AG08395 (cell line): Measurements from ENCODE around the gene CCNJL.

ENCODE experiments used
- DNase-seq: peaks from one replicate; pipeline ENCODE4 v3.0.0; 2012; ENCODE audit warnings: mixed read lengths, low spot score

The CCNJL gene

GRCh38 chr5:160330212-160330611, 17.8 kb upstream of the CCNJL start:
- DNase-seq: no peak

- DNase-seq: no peak
Observed at GRCh38 chr5:160327818-160328217, 15.5 kb upstream of the CCNJL start.

- DNase-seq: no peak
Observed at GRCh38 chr5:160326981-160327380, 14.6 kb upstream of the CCNJL start.

GRCh38 chr5:160325716-160326115, 13.4 kb upstream of the CCNJL start:
- no peak for DNase-seq

GRCh38 chr5:160324886-160325285, 12.5 kb upstream of the CCNJL start:
- no peak for DNase-seq

GRCh38 chr5:160318409-160318808, 6.0 kb upstream of the CCNJL start:
- no peak for DNase-seq

- no peak for DNase-seq
Observed at GRCh38 chr5:160317434-160317833, 5.1 kb upstream of the CCNJL start.

- DNase-seq: no peak
Observed at GRCh38 chr5:160315968-160316367, 3.6 kb upstream of the CCNJL start.

GRCh38 chr5:160312960-160313727, 780 bp upstream of the CCNJL start:
- no peak for DNase-seq

- DNase-seq: no peak
Observed at GRCh38 chr5:160311491-160312133, 752 bp downstream of the CCNJL start.

GRCh38 chr5:160310552-160311295, 1.6 kb downstream of the CCNJL start:
- DNase-seq: no peak

GRCh38 chr5:160310140-160310539, 2.2 kb downstream of the CCNJL start:
- no peak for DNase-seq

GRCh38 chr5:160306696-160307095, 5.7 kb downstream of the CCNJL start:
- DNase-seq: no peak

- no peak for DNase-seq
Observed at GRCh38 chr5:160305319-160305718, 7.0 kb downstream of the CCNJL start.

- no peak for DNase-seq
Observed at GRCh38 chr5:160303690-160304089, 8.7 kb downstream of the CCNJL start.

- no peak for DNase-seq
Observed at GRCh38 chr5:160298189-160298588, 14.2 kb downstream of the CCNJL start.

- no peak for DNase-seq
Observed at GRCh38 chr5:160297776-160298175, 14.6 kb downstream of the CCNJL start.

- DNase-seq: no peak
Observed at GRCh38 chr5:160297004-160297403, 15.4 kb downstream of the CCNJL start.

- no peak for DNase-seq
Observed at GRCh38 chr5:160296496-160296895, 15.9 kb downstream of the CCNJL start.

GRCh38 chr5:160293901-160294561, 18.3 kb downstream of the CCNJL start:
- no peak for DNase-seq

- no peak for DNase-seq
Observed at GRCh38 chr5:160293386-160293785, 19.0 kb downstream of the CCNJL start.

GRCh38 chr5:160291467-160291866, 20.9 kb downstream of the CCNJL start:
- no peak for DNase-seq

GRCh38 chr5:160290751-160291150, 21.6 kb downstream of the CCNJL start:
- DNase-seq: no peak
